ENCODE measurements around the gene MUC4. TPM values are rescaled to one million over a fixed set of nuclear protein-coding genes. Genes with fewer than 3 reads are reported as not detected.

Gene MUC4
- total RNA-seq, 1 experiment from 2014 or later: not detected

GRCh38 chr3:195769551-195769950 lies 42.2 kb downstream of the MUC4 start:
- Histone ChIP-seq H3K4me3 (ENCODE audit: low read depth, low read length, poor library complexity, severe bottlenecking) (no peak overlapping the region), H3K27ac (ENCODE audit: low read depth, low read length, poor library complexity, severe bottlenecking) (no peak overlapping the region), H3K27me3 (replicated peaks; ENCODE audit: insufficient read depth, low read depth, low read length, poor library complexity) (no peaks in the 10 kb centered on the region), H3K4me1 (ENCODE audit: insufficient read depth, low read length, poor library complexity, severe bottlenecking) (no peaks in the 10 kb centered on the region), H3K9me3 (ENCODE audit: low read depth, low read length, poor library complexity, severe bottlenecking) (no peaks in the 10 kb centered on the region), H3K36me3 (ENCODE audit: insufficient read depth, low read length, poor library complexity, severe bottlenecking) (no peaks in the 10 kb centered on the region)
- ChIA-PET CTCF (no interaction called here), POLR2A (ENCODE audit: low non-redundant PET) (no interaction called here)
- intact Hi-C loops (cut with micrococcal nuclease; ENCODE audit: unreplicated experiment): no loop called here
- TF ChIP-seq EZH2 (IDR thresholded peaks at IDR 0.05; ENCODE audit: borderline replicate concordance, low read depth, low read length, poor library complexity, severe bottlenecking) (no peak), CTCF (conservative IDR thresholded peaks at IDR 0.05; ENCODE audit: low read depth, low read length) (no peak)
- DNase-seq (ENCODE audit: low spot score): no peak
- BruUV-seq (replicated peaks): no TSS peak

GRCh38 chr3:195768831-195769303 lies 42.9 kb downstream of the MUC4 start:
- ChIA-PET POLR2A (ENCODE audit: low non-redundant PET) (no interaction called here), CTCF (no interaction called here)
- H3K27me3 ChIP-seq (replicated peaks; ENCODE audit: insufficient read depth, low read depth, low read length, poor library complexity): peaks cover 3% of the 10 kb centered on the region

GRCh38 chr3:195768414-195768813 lies 43.3 kb downstream of the MUC4 start:
- Histone ChIP-seq H3K36me3 (ENCODE audit: insufficient read depth, low read length, poor library complexity, severe bottlenecking) (no peaks in the 10 kb centered on the region), H3K27me3 (replicated peaks; ENCODE audit: insufficient read depth, low read depth, low read length, poor library complexity) (peaks cover 7% of the 10 kb centered on the region), H3K27ac (ENCODE audit: low read depth, low read length, poor library complexity, severe bottlenecking) (no peak overlapping the region), H3K4me1 (ENCODE audit: insufficient read depth, low read length, poor library complexity, severe bottlenecking) (no peaks in the 10 kb centered on the region), H3K4me3 (ENCODE audit: low read depth, low read length, poor library complexity, severe bottlenecking) (no peak overlapping the region), H3K9me3 (ENCODE audit: low read depth, low read length, poor library complexity, severe bottlenecking) (no peaks in the 10 kb centered on the region)
- intact Hi-C loops (cut with micrococcal nuclease; ENCODE audit: unreplicated experiment): no loop called here
- ChIA-PET CTCF (no interaction called here), POLR2A (ENCODE audit: low non-redundant PET) (no interaction called here)
- DNase-seq (ENCODE audit: low spot score): no peak
- BruUV-seq (replicated peaks): no TSS peak
- TF ChIP-seq CTCF (conservative IDR thresholded peaks at IDR 0.05; ENCODE audit: low read depth, low read length) (no peak), EZH2 (IDR thresholded peaks at IDR 0.05; ENCODE audit: borderline replicate concordance, low read depth, low read length, poor library complexity, severe bottlenecking) (no peak)

More at GRCh38 chr3:195768831-195769303, 42.9 kb downstream of the MUC4 start:
- Histone ChIP-seq H3K9me3 (ENCODE audit: low read depth, low read length, poor library complexity, severe bottlenecking) (no peaks in the 10 kb centered on the region), H3K4me1 (ENCODE audit: insufficient read depth, low read length, poor library complexity, severe bottlenecking) (no peaks in the 10 kb centered on the region), H3K4me3 (ENCODE audit: low read depth, low read length, poor library complexity, severe bottlenecking) (no peak overlapping the region), H3K27ac (ENCODE audit: low read depth, low read length, poor library complexity, severe bottlenecking) (no peak overlapping the region), H3K36me3 (ENCODE audit: insufficient read depth, low read length, poor library complexity, severe bottlenecking) (no peaks in the 10 kb centered on the region)
- BruUV-seq (replicated peaks): no TSS peak
- no peak for TF ChIP-seq CTCF (conservative IDR thresholded peaks at IDR 0.05; ENCODE audit: low read depth, low read length)
- no peak for TF ChIP-seq EZH2 (IDR thresholded peaks at IDR 0.05; ENCODE audit: borderline replicate concordance, low read depth, low read length, poor library complexity, severe bottlenecking)
- intact Hi-C loops (cut with micrococcal nuclease; ENCODE audit: unreplicated experiment): no loop called here
- DNase-seq (ENCODE audit: low spot score): peak; percentile 29

Measured in A673 (cell line).